ENCODE data around the gene ENG.
"Not testable (repeated sequence)": the region's sequence is repeated elsewhere in the genome, so short reads cannot be mapped to it uniquely, and the experiment has no call there.

- TF ChIP-seq CTCF (IDR thresholded peaks at IDR 0.05; ENCODE audit: low read depth, low read length); EZH2phosphoT487 (IDR thresholded peaks at IDR 0.05; ENCODE audit: low read depth): not testable (repeated sequence)
Observed at GRCh38 chr9:127780909-127781308, 73.5 kb downstream of the ENG start.
